Stimulated activated naive CD8-positive, alpha-beta T cell treated with anti-CD3 and anti-CD28 coated beads, Interleukin-15, amount 100 ng/mL, for 72 hours (primary cell): ENCODE data around the gene TIMM21.
A peak's percentile ranks its signal among the peaks of the same experiment; 100 is the strongest.

Source experiments
- ATAC-seq: fragments of 150-1000 bp; cut with Tn5 transposase; 2 replicates; pipeline ENCODE4 v1.10.0; 2021; ENCODE audit warnings: mild to moderate bottlenecking, moderate library complexity
- DNase-seq, 2 donors: peaks; one replicate each; pipeline ENCODE4 v3.0.0; 2021 to 2022
- H3K27ac Mint-ChIP-seq, 2 donors: one replicate each; pipeline ENCODE4 v1.8.0; 2022; ENCODE audit warnings: mild to moderate bottlenecking in 2 of 2, mixed read lengths in 2 of 2, moderate library complexity in 2 of 2
- H3K27me3 Mint-ChIP-seq: one replicate; pipeline ENCODE4 v1.8.0; 2022; ENCODE audit warnings: mixed read lengths
- H3K4me1 Mint-ChIP-seq: one replicate; pipeline ENCODE4 v1.8.0; 2022; ENCODE audit warnings: mild to moderate bottlenecking, mixed read lengths
- H3K4me3 Mint-ChIP-seq, 2 donors: one replicate each; pipeline ENCODE4 v1.8.0; 2022; ENCODE audit warnings: mild to moderate bottlenecking in 2 of 2, mixed read lengths in 2 of 2, moderate library complexity in 1 of 2
- H3K9me3 Mint-ChIP-seq, 2 donors: one replicate each; pipeline ENCODE4 v1.8.0; 2022; ENCODE audit warnings: mixed read lengths in 2 of 2

TIMM21 gene

DNA sequence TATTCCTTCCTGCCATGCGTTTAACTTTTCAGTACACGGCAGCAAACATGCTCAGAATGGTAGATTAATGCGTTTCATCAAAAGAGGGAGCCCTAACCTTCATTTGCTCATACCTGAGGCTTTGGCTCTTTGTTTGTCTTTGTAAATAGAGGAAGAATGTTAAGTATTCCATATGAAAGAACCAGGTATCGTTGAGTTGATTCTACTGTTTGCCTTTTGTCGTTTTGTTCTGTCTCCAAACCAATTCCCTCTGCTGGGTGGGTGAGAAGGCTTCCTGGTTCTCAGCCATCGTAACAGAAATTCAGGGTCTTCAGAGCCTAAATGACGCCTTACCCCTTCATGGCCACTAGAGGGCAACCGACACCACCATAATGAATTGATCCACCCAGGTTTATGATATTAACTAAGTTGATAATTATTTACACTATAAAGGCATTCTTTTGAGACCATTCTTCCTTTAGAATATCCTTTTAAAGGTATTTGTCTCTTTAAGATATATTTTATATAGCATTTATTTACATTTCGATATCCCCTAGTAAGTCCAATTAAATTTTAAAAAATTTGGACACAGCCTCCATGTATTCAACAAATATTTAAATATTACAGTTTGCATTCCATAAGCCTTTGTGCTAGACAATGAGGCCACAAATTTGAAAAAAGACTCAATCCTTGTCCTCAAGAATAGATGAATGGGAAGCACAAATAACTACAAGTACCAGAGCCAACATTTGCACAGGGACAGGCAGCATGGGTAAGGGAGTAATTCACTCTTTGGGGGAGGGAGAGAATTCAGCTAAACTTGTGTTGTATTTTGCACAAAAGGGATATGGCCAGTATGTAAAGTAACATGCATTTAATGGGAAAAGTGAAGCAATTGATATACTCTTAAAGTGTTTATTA lies 48.1 kb downstream of the TIMM21 start:
- H3K4me1 Mint-ChIP-seq = peaks cover 4% of the 10 kb centered on the region
- ATAC-seq (peak; percentile 71), DNase-seq (peak; percentile 47 to 57)
- H3K9me3 Mint-ChIP-seq = no peaks in the 10 kb centered on the region
- peak overlapping the region; percentile 53 to 91 for H3K4me3 Mint-ChIP-seq
- peak overlapping the region; percentile 60 to 84 for H3K27ac Mint-ChIP-seq
- H3K27me3 Mint-ChIP-seq = peaks cover 27% of the 10 kb centered on the region

DNA sequence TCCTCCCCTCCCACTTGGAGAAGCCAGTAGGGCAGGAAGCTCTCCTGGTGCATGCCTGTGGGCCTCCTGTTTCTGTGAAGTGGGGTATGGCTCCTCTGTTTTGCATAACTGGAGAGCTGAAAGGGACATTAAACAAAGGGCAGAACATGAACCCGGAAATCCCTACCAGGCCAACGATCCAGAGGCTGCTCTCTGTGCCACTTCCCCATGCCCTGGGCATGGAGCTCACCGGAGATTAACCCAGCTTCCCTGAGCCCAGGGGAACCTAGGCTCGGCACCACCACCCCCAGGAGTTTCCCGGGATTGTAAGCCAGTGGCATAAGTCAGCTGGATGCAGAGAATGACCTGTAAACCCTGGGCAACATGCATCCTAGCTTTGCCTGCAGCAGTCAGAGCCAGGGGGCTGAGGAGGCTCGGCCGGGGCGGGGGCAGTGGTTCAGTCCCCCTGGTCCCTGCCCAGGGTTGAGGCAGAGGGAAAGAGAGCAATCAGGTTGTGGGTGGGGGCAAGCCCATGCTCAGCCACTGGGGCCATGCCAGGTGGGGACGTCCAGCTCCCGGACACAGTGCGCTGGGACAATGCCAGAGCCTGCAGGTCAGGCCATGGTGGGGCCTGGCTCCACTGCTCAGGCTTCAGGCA lies 49.5 kb downstream of the TIMM21 start:
- Mint-ChIP-seq H3K27ac (no peak overlapping the region), H3K4me1 (peaks cover 4% of the 10 kb centered on the region), H3K27me3 (peaks cover 24% of the 10 kb centered on the region), H3K9me3 (no peaks in the 10 kb centered on the region), H3K4me3 (no peak overlapping the region)
- DNase-seq (no peak), ATAC-seq (peak; percentile 38)

DNA sequence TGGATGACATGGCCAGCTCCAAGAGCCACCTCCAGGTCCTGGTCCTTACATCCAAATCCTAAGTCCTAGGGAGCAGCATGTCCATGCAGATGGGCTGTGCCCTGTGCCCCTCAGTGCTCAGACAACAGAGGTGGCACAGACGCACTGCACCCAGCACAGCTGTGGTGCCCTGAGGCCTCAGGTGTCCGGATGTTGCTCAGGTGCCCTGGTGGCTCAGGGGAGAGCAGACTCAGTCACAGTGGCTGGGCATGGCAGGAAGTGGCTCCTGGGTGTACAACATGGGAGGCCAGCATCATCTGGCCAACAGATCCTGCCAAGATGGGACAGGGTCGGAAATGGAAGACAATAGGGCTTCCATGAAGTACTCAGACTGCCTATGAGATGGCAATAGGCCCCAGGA lies 50.1 kb downstream of the TIMM21 start:
- no peak for ATAC-seq
- H3K4me3 Mint-ChIP-seq = no peak overlapping the region
- H3K4me1 Mint-ChIP-seq = peaks cover 4% of the 10 kb centered on the region
- no peak for DNase-seq
- peaks cover 23% of the 10 kb centered on the region for H3K27me3 Mint-ChIP-seq
- H3K9me3 Mint-ChIP-seq = no peaks in the 10 kb centered on the region
- H3K27ac Mint-ChIP-seq = no peak overlapping the region

DNA sequence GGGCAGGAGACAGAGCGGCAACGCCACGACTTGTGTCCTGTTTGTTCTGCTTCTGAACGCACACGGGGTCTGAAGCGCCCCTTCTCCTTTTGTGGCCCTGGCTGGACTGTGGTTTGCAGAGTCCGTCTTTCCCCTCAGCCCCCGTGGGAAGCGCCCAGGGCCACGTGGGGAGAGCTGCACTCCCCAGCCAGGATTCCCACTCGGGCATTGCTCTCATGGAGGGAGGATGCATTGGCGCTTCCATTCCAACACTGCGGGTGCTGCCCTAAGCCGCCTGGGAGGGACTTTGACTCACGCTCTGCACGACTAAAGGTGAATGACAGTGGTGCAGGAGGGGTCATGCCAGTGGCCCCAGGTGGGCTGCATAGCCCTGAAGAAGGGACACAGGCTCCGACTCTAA lies 52.5 kb downstream of the TIMM21 start:
- ATAC-seq (no peak), DNase-seq (no peak)
- Mint-ChIP-seq H3K27me3 (peaks cover 7% of the 10 kb centered on the region), H3K27ac (no peak overlapping the region), H3K4me3 (no peak overlapping the region), H3K9me3 (no peaks in the 10 kb centered on the region), H3K4me1 (peaks cover 8% of the 10 kb centered on the region)

DNA sequence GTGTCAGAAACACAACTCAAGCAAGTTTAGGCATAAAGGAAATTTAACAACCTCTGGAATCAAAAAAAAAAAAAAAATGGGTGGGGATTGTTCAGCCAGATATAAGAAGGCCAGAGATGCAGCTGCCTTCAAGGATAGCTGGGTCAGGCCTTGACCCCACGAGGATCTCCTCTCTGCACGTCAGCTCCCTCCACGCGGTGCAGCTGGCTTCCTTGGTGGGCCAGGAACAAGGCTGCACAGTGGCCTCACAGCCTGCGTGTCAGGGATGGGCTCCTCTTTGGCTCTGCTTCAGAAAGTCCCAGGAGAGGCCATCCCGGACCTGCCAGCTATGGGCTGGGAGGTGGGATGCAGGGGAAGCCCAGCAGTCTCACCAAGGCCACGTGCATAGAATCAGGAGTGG lies 55.5 kb downstream of the TIMM21 start:
- no peak overlapping the region for H3K4me3 Mint-ChIP-seq
- ATAC-seq (no peak), DNase-seq (no peak)
- H3K27me3 Mint-ChIP-seq = peaks cover 2% of the 10 kb centered on the region
- no peak overlapping the region for H3K27ac Mint-ChIP-seq
- peaks cover 6% of the 10 kb centered on the region for H3K4me1 Mint-ChIP-seq
- H3K9me3 Mint-ChIP-seq = no peaks in the 10 kb centered on the region

DNA sequence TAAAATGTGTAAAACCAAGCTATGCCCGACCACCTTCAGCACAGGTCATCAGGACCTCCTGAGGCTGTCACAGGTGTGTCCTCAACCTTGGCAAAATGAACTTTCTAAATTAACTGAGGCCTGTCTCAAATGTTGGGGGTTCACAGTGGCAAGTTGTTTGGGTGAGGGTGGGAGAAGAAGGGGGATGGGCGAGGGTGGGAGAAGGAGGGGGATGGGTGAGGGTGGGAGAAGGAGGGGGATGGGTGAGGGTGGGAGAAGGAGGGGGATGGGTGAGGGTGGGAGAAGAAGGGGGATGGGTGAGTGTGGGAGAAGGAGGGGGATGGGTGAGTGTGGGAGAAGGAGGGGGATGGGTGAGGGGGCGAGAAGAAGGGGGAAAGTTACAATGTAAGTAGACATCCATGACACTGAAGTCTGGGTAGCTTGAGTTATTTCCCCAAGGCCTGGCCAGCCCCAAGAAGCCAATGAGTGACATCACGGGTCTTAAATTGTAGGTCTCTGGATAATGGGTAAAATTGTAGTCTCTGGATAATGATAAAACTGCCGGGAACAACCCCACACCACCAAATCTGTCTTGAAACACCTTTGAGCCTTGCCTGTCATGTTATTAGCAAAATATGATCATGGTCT lies 56.3 kb downstream of the TIMM21 start:
- no peak for DNase-seq
- H3K27ac Mint-ChIP-seq = no peak overlapping the region
- H3K9me3 Mint-ChIP-seq = no peaks in the 10 kb centered on the region
- no peak for ATAC-seq
- H3K27me3 Mint-ChIP-seq = no peaks in the 10 kb centered on the region
- H3K4me1 Mint-ChIP-seq = peaks cover 6% of the 10 kb centered on the region
- no peak overlapping the region for H3K4me3 Mint-ChIP-seq
